GM21619 (cell line): ENCODE results near the gene LMCD1.

ENCODE experiments used
- ATAC-seq: cut with Tn5 transposase; IDR thresholded peaks from one replicate; pipeline ENCODE4 v1.9.1; 2021; ENCODE audit not compliant: unreplicated experiment

Gene LMCD1, protein sequence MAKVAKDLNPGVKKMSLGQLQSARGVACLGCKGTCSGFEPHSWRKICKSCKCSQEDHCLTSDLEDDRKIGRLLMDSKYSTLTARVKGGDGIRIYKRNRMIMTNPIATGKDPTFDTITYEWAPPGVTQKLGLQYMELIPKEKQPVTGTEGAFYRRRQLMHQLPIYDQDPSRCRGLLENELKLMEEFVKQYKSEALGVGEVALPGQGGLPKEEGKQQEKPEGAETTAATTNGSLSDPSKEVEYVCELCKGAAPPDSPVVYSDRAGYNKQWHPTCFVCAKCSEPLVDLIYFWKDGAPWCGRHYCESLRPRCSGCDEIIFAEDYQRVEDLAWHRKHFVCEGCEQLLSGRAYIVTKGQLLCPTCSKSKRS

DNA sequence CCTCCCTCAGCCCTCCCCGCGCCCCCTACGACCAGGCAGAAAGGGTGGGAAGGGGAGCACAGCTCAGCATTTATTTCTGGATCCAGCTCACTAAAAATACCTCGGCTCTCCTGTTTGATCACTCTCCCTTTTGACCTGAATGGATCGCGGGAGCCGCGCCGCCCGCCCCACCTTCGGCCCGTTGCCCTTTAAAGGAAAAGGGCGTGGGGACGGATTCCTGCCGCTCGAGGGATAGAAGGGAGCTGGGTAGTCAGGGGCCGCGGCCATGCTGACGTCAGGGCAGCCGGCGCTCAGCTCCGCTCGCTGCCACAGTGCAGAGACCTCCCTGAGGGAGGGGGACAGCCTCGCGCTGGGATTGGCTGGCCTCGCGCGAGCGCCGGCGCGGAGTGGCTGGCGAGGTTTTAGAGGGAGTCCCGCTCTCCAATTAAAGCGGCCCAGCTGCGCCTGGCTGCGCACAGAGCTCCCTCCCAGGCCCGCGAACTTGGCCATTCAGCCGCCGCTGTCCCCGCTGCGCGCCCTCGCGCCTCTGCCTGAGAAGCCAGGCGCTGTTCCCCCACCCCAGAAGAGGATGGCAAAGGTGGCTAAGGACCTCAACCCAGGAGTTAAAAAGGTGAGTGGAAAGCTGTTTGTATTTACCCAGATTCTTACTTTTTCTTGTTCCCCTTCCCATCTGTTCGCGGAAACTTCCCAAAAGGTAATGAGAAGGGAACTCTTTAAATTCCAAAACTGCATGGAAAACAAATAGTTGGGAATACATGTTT is at the start of gene LMCD1:
Gene LMCD1, plus strand, starts transcription at position 453 of the 761 bp plus-strand sequence. Its CDS starts 116 bp downstream, at position 569.
- peak; percentile 94 for ATAC-seq

DNA sequence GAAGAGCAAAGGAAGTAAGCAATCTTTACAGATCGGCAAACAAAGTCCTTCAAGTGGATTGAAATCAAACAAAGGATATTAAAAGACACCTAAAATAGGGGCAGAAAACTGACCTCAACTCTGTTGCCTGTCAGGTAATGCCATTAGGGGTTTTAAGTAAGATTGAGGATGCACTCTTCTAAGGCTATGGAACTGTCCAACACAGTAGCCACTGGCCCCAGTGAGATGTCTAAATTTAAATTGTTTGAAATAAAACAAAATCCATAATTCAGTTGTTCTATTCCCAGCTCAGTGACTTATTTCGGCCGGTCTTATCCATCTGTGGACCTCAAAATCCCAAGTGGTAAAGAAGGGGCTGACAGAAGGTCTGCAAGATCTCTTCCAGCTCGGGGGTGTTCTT is 49.5 kb upstream of the LMCD1 start:
- no peak for ATAC-seq

DNA sequence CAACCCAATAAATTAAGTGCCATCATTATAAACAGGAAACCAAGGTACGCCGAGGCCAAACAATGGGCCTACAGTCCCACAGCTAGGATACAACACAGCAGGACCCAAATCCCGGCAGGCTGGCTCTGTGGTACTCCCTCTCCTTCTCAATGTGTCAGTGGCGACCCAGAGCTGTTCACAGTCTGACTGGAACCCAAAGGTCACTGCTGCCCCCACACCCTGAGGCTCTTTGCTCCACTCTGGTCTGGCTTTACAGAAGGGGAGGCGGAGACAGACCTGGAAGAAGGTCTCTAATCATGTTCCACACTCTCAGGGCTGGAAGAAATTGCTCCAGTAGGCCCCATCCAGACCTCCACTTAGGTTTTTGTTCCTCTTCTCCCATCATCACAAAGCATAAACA is 48.5 kb upstream of the LMCD1 start:
- ATAC-seq: no peak

DNA sequence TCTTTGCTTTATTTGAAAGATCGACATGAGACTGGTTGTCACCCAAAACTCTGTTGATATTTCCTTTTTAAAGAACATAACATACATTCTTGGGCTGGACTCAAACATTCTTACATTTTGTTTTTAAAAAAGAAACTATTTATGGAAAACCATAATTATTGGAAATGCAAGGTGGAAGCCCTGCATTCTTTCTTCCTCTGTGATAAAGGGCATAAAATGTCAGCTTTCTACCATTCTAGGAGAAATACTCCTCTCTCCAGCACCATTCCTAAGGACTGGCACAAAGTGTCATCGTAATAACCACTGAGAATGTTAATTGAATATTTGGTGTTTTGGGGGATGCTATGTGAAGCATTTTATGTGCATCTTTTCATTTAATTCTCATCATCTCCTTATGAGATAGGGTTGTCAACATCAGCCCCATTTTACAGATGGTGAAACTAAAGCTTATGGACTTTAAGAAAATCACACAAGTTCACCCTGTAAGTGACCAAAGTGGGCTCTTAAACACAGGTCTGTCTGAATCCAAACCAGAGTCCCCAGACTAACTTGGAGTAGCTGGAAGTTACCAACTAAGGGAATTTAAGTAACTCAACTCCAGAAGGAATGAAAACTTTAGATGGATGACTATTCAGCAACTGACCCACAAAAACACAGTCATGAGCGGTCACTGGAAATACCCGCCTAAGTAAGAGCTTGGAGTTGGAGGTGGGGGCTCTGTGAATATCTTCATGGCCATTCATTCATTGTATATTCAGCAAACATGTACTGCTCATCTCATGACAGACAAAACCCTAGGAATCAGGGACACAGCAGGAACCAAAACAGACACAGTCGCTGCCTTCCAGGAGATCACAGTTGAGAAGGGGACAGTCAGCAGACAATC is 45.9 kb upstream of the LMCD1 start:
- ATAC-seq: no peak

DNA sequence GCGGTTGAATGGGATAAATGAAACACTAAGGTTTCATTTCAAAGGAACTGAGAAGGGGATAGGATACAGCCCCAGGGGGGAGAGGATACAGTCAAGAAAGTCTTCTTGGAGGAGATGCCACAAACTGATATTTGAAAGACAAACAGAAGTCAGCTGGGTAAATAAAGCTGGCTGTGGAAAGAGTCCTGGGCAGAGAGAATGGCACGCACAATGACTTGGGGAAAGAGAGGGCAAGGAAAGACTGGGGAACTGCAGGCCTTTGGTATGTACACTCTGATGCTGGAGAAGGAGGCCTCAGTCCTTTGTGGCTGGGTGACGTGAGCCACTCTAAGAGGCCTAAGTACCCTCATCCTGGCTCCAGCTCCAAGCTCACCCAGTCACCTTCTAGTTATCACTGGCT is 45.2 kb upstream of the LMCD1 start:
- ATAC-seq: no peak

DNA sequence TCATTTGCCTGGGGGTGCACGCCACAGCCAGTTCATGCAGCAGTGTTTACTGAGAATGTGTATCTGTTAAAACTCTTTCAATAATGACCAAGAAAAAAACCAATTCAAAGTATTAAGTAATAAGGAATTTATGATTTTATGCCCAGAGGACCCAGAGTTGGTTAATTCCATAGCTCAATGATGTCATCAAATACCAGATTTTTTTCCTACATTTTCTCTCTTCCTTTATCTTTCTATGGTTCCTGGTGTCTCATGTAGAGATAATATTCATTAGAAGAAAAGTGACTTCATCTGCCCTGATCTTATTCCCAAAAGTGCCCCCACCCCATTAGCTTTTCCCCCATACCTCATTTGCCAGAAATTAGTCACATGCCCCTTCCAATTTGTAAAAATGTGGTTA is 44.6 kb upstream of the LMCD1 start:
- no peak for ATAC-seq

DNA sequence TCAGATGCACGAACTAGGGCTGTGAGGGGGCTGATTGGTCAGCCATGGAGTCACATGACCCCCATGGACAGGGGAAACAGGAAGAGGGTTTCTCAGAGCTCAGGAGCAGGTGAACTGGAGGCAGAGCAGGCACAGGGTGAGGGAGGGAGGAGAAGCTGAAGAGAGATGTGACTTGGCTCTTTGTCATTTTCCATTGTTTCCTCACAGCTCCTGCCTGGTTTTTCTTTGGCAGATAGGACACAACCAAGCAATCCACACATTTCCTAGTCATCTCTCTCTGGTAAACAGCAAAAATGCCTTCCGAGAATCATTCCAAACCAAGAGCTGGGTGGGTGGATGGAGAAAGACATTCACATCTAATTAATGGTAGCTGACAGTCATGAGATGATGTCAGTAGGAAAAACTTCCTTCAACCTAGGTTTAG is 43.4 kb upstream of the LMCD1 start:
- no peak for ATAC-seq

DNA sequence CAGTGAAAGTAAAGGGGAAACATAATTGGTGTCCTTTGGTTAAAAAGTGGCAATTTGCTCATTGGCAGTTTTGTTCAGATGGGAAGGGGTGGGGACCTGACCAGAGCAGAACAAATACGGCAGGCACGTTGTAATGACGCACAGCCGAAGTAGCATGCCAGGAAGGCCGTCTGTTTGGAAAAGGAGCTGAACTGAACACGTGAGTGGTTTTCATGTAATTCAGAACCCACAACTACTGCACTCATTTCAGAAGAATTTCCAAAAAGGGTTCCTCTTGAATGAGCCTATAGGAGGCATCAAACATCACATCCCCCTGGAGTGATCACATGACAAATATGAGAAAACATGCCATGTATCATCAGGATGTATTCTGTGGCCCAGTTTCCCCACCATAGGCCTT is 42.9 kb upstream of the LMCD1 start:
- no peak for ATAC-seq

DNA sequence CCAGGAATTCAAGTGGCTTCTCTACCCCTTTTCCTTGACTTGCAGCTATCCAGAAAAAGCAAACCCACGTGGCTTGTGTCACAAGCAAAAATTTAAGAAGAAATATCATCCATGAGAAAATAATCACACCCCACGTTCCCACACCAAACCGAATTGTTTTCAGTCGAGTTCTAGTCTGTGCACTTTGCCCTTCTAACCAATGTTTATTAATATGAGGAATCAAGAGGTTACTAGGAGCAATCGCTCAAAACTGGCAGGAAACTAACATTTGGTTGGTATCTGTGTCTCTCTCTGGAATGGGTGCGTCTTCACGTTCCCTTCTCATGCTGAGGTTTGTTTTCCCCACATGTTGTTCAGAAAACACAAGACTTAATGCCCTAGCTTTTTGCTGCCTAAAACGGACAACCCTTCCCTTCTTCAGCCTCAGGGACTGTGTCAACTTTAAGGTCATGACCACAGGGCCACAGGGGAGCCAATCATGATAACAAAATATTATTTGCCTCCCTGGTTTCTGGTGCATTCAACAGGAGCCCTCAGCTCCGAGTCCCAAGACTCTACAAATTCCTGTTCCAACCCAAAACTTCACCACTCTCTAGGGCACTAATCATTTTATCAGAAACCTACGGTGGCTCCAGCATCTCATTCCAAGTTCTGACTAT is 41.4 kb upstream of the LMCD1 start:
- no peak for ATAC-seq

DNA sequence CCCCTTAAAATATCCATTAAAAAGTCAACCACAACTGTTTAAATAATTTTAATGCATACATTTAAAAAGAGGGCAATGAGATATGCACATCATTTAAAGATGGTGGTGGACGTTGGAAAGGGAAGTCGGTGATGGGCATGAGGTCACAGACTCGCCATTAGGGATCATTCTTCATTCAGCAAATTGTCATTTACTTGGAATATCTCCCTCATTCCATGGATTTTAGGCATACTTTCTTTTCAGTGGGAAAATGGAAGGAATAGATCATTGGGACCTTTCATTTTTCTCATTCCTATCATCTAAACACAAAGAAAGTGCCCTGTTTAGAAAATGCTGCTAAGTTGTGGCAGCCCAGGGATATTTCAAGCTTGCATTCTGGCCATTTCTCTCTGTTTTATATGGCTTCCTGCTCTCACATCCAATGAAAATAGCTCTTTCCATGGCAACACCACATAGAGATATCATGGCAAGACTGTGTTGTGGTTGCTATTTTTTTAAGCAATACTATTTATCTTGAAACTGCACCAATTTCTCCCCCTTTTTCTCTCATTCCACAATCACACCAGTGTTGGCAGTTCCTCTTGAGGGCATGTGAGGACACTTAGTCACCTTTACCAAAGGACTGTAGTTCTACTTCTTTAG is 40.7 kb upstream of the LMCD1 start:
- no peak for ATAC-seq

DNA sequence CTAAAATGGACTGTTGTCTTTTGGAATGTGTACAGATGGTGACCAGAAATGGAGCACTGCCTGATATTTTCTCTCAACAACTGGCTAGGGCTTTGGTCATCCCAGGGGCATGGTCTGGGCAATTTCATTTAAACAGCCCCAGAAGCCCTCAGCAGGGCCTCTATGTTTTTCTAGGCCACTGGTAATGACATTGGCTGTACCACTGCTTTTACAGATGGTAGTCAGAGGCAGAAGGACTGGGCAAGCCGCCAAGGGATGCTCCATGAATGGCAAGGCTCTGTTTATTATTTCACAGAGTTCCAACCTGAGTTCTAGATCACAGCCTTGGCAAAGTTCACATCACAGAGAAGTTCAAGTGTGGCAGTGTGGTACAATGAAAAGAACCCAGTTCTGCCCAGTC is 37.0 kb upstream of the LMCD1 start:
- ATAC-seq: no peak

DNA sequence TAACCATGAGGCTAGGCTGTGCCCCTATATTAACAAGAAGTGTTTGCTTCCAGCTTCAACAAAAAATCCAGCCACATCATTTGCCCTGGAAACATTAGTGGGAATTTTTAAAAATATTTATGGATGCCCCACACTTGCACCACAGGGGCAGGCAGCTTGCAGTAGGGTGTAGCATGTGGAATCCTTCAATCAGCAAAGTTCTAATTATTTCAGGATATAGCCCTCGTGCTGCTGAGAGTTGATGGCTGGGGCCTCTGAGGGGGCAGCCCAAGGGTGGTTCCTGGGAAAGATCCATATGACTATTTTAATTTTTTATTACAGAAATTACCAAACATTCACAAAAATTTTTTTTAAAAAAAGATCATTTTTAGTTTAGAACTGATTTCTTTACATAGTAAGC is 35.1 kb upstream of the LMCD1 start:
- ATAC-seq: no peak

DNA sequence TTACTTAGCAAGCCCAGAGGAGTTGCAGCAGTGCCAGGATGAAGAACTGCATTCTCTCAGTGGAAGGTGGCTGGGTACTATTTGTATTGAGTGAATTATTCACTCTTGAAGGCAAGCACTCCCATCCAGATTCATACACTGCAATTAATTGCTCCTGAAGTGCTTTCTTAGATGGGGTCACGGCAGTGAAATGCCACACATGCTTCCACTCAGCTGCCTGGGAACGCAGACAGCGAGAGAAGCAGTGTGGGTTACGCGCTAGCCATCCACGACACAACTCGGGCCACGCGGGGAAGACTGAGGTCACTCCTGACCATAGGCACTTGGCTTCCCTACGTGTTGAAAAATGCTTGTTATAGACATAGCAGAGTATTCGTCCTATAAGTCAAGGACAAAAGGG is 30.8 kb upstream of the LMCD1 start:
- ATAC-seq: no peak

DNA sequence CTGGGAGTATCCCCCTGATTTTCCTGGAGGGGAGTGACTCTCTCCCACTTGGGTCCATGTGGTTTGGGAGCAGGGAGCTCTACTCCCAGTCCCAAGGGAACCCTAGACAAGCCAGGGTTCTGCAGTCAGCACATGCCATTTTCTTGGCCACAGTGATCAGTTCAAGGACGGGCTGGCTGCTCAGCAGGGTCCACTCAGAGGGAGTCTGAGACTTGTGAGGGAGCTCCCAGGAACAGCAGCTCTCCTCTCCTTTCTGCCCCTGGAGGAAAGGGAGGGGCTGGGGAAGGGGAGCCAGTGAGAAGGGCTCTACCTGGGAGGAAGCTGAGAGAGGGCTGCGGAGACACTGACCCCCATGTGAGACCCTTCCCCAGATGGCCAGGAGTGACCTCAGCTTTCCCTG is 29.1 kb upstream of the LMCD1 start:
- ATAC-seq: no peak

DNA sequence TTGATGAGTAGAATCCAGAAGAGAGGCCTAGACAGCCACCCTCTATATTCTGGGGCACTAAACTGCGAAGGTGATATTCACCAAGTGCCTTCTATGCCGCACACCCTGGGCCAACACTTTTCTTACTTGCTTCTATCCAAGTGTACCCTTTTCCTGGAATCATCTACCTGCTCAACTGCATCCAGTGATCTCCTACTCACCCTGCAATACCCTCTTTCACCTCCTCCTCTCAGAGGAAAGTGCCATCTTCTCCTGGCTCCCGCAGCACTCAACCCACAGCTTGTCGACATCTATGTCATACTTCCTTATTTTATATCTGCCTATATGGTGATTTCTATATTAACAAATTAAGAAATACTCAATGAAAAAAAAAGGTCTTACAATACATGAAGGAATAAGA is 28.6 kb upstream of the LMCD1 start:
- no peak for ATAC-seq

DNA sequence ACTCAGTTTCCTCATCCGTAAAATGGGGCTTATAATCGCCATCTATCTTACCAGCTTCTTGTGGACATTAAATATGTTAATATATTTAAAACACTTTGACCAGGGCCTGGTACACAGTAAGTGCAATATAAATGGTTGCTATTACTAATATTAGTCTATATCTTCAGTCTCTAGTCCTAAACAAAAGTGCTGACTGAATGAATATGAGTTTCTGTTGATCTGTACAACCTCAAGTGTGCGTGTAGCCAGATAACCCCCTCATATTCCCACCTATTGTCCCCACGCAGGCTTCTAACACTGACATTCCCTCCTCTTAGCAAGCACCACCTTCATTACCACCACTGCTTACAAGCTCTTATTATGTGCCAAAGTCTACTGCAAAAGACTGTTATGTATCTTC is 27.6 kb upstream of the LMCD1 start:
- ATAC-seq: no peak

DNA sequence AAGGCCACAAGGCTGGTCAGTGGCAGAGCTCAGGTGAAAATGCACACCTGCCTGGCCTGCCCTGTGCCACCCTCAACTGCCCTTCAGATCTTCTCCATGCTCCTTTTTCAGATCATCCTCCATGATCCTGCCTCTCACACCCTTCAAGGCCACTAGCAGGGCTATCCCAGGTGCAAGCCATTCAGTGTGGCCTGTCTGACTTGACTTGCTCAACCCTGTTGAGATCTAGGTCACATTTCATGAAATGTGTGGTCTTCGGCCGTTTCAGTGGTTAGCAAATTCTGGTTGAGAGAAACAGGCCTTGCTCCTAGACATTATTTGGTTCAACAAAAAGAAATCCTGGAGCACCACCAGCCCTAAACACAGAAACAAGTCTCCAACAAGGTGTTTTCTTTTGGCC is 26.6 kb upstream of the LMCD1 start:
- ATAC-seq: no peak

DNA sequence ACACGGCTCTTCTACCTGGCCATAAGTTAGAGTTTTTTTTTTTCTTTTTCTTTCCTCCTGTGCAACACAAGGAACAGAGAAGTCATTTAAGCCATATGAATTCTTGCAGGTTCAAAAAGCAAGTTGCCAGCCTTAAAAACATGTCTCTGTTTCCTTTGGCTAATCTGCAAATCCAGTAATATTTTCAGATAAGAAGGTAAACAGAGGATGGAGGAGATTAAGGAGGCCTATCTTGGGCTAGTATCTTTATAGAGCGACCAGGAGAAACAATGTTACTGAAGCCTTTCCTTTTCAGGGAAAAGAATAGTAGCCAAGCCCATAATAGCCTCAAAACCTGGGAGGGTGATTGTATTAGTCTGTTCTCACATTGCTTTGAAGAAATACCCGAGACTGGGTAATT is 20.9 kb upstream of the LMCD1 start:
- ATAC-seq: no peak

DNA sequence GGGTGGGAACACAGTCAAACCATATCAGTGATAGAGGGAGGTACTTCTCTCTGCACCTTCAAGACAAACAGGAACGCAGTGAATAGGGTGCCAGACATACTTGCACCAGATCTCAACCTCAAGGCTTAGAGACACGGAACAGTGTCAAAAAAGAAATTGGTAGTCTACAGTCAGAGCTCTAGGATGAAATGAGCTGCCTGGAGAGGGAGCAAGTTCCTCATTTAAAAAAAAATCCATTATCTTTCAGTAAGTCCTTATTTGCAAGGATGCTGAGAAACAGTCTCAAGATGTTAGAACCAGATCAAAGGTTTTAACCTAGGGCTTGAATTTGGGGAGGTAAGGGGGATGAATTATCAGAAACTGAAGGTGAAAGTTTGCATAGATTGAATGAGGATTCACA is 20.2 kb upstream of the LMCD1 start:
- no peak for ATAC-seq

DNA sequence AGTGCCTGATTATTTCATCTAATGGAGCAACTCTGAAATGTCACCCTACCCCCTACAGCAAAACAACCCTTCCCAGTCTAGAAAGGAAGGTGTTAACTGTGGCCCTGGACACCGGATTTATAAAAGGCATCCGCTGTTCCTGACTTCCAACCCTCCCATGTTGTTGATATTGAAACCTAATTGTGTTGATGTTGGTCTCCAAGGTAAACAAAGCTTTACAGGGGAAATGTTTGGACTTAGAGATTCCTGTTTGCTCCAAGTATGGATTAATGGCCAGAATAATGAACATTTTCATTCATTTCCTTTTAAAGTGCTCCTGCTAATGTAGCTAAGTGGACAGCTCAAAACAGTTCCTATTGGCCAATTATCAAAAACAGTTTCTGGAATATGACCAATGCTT is 19.4 kb upstream of the LMCD1 start:
- no peak for ATAC-seq
